Adrenal gland (tissue), 12 donors: ENCODE measurements around the gene WDFY4. TPM values are rescaled to one million over a fixed set of nuclear protein-coding genes. Genes with fewer than 3 reads are reported as not detected.

Experiments used
- DNase-seq, 7 donors: peaks; one replicate each; pipeline ENCODE4 v3.0.0-alpha.2; 2019 to 2020
- H3K27ac ChIP-seq, 5 donors: fragments of 200-600 bp; sonication (generic) in 4 of 5; 1 replicate in 3 of 5; 2 replicates in 2 of 5; pipeline versions ENCODE4 v1.5.1 to v1.8.0; 2016 to 2020; ENCODE audit warnings: mild to moderate bottlenecking in 1 of 5
- H3K27me3 ChIP-seq: fragments of 200-600 bp; 2 replicates; pipeline ENCODE4 v1.8.0; 2021
- H3K36me3 ChIP-seq, 2 donors: fragments of 200-600 bp; replicated peaks in 1 of 2; 1 replicate in 1 of 2; 2 replicates in 1 of 2; pipeline versions ENCODE4 v1.5.1 to v1.8.0; 2018 to 2022
- H3K4me1 ChIP-seq, 2 donors: fragments of 200-600 bp; replicated peaks in 1 of 2; 1 replicate in 1 of 2; 2 replicates in 1 of 2; pipeline versions ENCODE4 v1.5.1 to v1.8.0; 2018 to 2021
- H3K4me3 ChIP-seq, 4 donors: fragments of 200-600 bp; sonication (generic) in 3 of 4; one replicate each; pipeline ENCODE4 v1.5.1; 2016 to 2018
- H3K9me3 ChIP-seq, 3 donors: fragments of 200-600 bp; sonication (generic) in 1 of 3; replicated peaks in 1 of 3; 1 replicate in 2 of 3; 2 replicates in 1 of 3; pipeline versions ENCODE4 v1.5.1 to v1.8.0; 2016 to 2021
- POLR2A ChIP-seq, 2 donors: fragments of 450-650 bp; IDR thresholded peaks; one replicate each; pipeline ENCODE4 v1.6.1; 2017; ENCODE audit warnings: antibody characterized with exemption in 2 of 2, mild to moderate bottlenecking in 2 of 2, moderate library complexity in 1 of 2
- WGBS, 4 donors: extraction: QIAGEN DNeasy Blood & Tissue Kit in 2 of 4; methylation state at CpG; one replicate each; pipeline versions ENCODE4 v1.1.5 to v1.1.7; 2013 to 2017; 5-methylcytosine and 5-hydroxymethylcytosine counted together
- intact Hi-C, 2 donors: fragments of 100-400 bp; cut with DNase I; formaldehyde crosslinking; loops; one replicate each; pipeline versions ENCODE4 v1.14.1 to v1.15.0; 2022 to 2023
- polyA plus RNA-seq, 3 donors: library from polyadenylated mRNA; stranded (reverse); fragments of 200-250 nt in 2 of 3; fragments of 350-450 nt in 1 of 3; fragmentation: Illumina TruSeq in 1 of 3; extraction: RNeasy Lipid Tissue Mini Kit (QIAGEN cat#74804) in 1 of 3; gene quantifications; one replicate each; pipeline ENCODE4 v1.2.3, GENCODE V29; 2013 to 2014
- total RNA-seq, 9 donors: library from RNA; depleted of rRNA in 4 of 9; stranded (reverse); fragments of >200 nt in 4 of 9; fragments of 120-200 nt in 1 of 9; fragmentation: NEBNext Ultra II Directional in 1 of 9; extraction: Animal tissue kit (Norgen Biotek cat#: 25700) in 1 of 9; gene quantifications; one replicate each; pipeline versions ENCODE4 v1.1.0 to v1.2.4, GENCODE V29; 2013 to 2023
- TF ChIP-seq, protein P1 (sequence below), 6 experiments: fragments of 450-650 bp in 4 of 6; fragments of 200-600 bp in 2 of 6; sonication (generic) in 1 of 6; IDR thresholded peaks; 1 replicate in 5 of 6; 2 replicates in 1 of 6; pipeline versions ENCODE4 v1.5.1 to v1.8.0; 2016 to 2021; ENCODE audit warnings: antibody characterized with exemption in 6 of 6, mild to moderate bottlenecking in 2 of 6, moderate library complexity in 1 of 6
- donor health status: healthy with polysubstance abuse.
- donor health status: Bipolar disorder and iron deficiency.
- donor health status: DM: yes; HTN: yes; CAD: no.
- donor health status: DM: no; HTN: no; CAD: no.
- donor health status: DM: no; HTN: no; CAD: no.
- donor health status: DM: yes; HTN: yes; CAD: no.

WDFY4 gene
- total and polyA plus RNA-seq, 12 donors, result 0.61 to 9.9 (median 5.7) TPM

DNA sequence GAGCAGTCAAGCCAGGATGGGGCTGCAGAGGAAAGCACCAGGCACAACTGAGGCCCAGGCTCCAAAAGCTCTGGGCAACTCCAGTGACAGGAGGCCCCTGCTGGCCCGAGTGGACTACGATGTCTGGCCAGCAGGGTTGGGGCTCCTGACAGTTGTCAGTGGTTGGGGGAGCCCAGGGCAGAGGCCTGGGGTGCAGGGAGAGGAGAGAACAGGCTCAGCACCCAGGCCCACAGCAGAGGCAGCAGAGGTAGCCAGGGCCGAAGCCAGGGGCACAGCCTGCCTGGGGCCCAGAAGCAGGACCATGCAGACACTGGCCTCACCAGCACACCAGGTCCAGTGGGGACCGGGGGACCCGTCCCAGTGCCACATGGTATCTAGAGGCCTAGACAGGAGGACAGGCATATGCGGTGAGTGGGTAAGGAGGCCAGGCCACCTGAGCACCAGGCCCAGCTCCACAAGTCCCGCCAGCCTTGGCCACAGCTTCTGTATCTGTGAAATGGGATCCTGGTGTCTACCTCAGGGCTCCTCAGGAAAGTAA, 301.0 kb downstream of the WDFY4 start:
- Histone ChIP-seq H3K4me1 (peaks cover 0 to 9% of the 10 kb centered on the region in 2 donors), H3K36me3 (no peaks in the 10 kb centered on the region), H3K4me3 (no peak overlapping the region), H3K27me3 (no peaks in the 10 kb centered on the region), H3K9me3 (no peaks in the 10 kb centered on the region), H3K27ac (no peak overlapping the region)
- no peak for DNase-seq
- no peak for TF ChIP-seq POLR2A (IDR thresholded peaks at IDR 0.05)
- TF ChIP-seq, protein P1, sequence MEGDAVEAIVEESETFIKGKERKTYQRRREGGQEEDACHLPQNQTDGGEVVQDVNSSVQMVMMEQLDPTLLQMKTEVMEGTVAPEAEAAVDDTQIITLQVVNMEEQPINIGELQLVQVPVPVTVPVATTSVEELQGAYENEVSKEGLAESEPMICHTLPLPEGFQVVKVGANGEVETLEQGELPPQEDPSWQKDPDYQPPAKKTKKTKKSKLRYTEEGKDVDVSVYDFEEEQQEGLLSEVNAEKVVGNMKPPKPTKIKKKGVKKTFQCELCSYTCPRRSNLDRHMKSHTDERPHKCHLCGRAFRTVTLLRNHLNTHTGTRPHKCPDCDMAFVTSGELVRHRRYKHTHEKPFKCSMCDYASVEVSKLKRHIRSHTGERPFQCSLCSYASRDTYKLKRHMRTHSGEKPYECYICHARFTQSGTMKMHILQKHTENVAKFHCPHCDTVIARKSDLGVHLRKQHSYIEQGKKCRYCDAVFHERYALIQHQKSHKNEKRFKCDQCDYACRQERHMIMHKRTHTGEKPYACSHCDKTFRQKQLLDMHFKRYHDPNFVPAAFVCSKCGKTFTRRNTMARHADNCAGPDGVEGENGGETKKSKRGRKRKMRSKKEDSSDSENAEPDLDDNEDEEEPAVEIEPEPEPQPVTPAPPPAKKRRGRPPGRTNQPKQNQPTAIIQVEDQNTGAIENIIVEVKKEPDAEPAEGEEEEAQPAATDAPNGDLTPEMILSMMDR (IDR thresholded peaks at IDR 0.05), result no peak
- 94 to 97% (median 95%) methylated on average over 2 to 7 of the region's 7 CpGs for WGBS, 4 donors
- intact Hi-C loops, result no loop called here

DNA sequence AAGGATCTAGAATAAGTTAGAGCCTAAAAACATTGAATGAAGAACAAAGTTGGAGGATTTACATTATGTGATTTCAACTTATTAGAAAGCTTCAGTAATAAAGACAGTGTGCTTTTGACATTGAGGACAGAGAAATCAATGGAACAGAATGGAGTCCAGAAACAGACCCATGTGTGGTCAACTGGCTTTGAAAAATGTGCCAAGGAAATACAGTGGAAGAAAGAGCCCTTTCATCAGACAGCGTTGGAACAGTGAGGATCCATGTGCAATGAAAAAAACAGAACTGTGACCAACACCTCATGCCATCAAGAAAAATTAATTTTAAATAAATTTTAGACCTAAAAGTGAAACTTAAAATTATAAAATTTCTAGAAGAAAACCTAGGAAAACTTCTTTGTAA, 305.6 kb downstream of the WDFY4 start:
- TF ChIP-seq POLR2A (IDR thresholded peaks at IDR 0.05), result no peak
- TF ChIP-seq, protein P1 (IDR thresholded peaks at IDR 0.05), result no peak
- H3K27me3 ChIP-seq, result no peaks in the 10 kb centered on the region
- H3K36me3 ChIP-seq, result no peaks in the 10 kb centered on the region
- no peaks in the 10 kb centered on the region for H3K4me1 ChIP-seq
- H3K4me3 ChIP-seq, result no peak overlapping the region
- intact Hi-C loops, result no loop called here
- H3K27ac ChIP-seq, result no peak overlapping the region
- no peaks in the 10 kb centered on the region for H3K9me3 ChIP-seq
- DNase-seq, result no peak
- 81 to 98% (median 96%) methylated on average over 1 of the region's 1 CpG for WGBS, 4 donors

DNA sequence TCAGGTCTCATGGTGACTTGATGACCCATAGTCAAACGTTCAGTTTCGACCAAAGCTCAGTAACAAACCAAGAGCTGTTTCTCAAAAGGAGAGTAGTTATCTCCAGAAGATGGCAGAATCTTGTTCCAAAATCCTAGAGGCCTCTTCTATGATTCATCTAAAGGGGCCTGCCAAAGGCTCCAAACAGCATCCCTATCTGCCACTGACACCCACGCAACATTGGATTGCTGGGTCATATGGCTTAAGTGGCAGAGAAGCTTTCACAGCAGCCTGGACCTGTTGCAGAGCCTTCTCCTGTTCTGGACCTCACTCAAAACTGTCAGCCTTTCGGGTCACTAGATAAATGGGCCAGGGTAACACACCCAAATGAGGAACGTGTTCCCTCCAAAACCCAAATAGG, 309.0 kb downstream of the WDFY4 start:
- WGBS, 4 donors, result 90 to 94% (median 93%) methylated on average over 5 of the region's 5 CpGs
- intact Hi-C loops, result no loop called here

GRCh38 chr10:48996329-48996728, 311.7 kb downstream of the WDFY4 start:
- H3K27ac ChIP-seq, result no peak overlapping the region
- 67 to 86% (median 72%) methylated on average over 3 of the region's 3 CpGs for WGBS, 4 donors
- H3K36me3 ChIP-seq, result no peaks in the 10 kb centered on the region
- TF ChIP-seq, protein P1 (IDR thresholded peaks at IDR 0.05), result no peak
- TF ChIP-seq POLR2A (IDR thresholded peaks at IDR 0.05), result no peak
- no peak overlapping the region for H3K4me3 ChIP-seq
- intact Hi-C loops, result no loop called here
- no peak for DNase-seq
- H3K9me3 ChIP-seq, result no peaks in the 10 kb centered on the region
- H3K27me3 ChIP-seq, result no peaks in the 10 kb centered on the region
- H3K4me1 ChIP-seq, result no peaks in the 10 kb centered on the region

More for the DNA sequence above, 309.0 kb downstream of the WDFY4 start:
- Histone ChIP-seq H3K4me1 (no peaks in the 10 kb centered on the region), H3K36me3 (no peaks in the 10 kb centered on the region), H3K27me3 (no peaks in the 10 kb centered on the region), H3K4me3 (no peak overlapping the region), H3K27ac (no peak overlapping the region), H3K9me3 (no peaks in the 10 kb centered on the region)
- DNase-seq, result no peak
- TF ChIP-seq, protein P1 (IDR thresholded peaks at IDR 0.05), result no peak
- TF ChIP-seq POLR2A (IDR thresholded peaks at IDR 0.05), result no peak
